OCI-LY3 (cell line): ENCODE measurements around the gene FRAT2.

ENCODE experiments used
- CTCF ChIP-seq: fragments of 200-600, 300-600 bp; sonication (generic); IDR thresholded peaks from 2 replicates; pipeline ENCODE4 v1.5.1; 2014; ENCODE audit warnings: antibody characterized with exemption, low read length, low read depth
- EZH2phosphoT487 ChIP-seq: fragments of 200-600 bp; shearing (Covaris generic); IDR thresholded peaks from 2 replicates; pipeline ENCODE4 v1.6.1; 2018; ENCODE audit warnings: antibody characterized with exemption, mixed run types, low read depth

GRCh38 chr10:97333601-97334369, 744 bp downstream of the FRAT2 start:
- no peak for TF ChIP-seq CTCF
- no peak for TF ChIP-seq EZH2phosphoT487
